D721Med (cell line): ENCODE results near the gene RNF207.

ENCODE experiments used
- DNase-seq: peaks from one replicate; pipeline ENCODE4 v3.0.0; 2011; ENCODE audit warnings: low spot score; ENCODE audit not compliant: insufficient read length
- FAIRE-seq: peaks from 2 replicates; lab custom pipeline; 2011; peaks lifted over from hg19 to GRCh38; lab: Jason Lieb, UNC
- TF ChIP-seq, protein P1 (sequence below): IDR thresholded peaks from 2 replicates; pipeline ENCODE4 v1.5.1; 2012; ENCODE audit warnings: mild to moderate bottlenecking, control low read depth; ENCODE audit not compliant: insufficient read depth; ENCODE audit errors: missing control alignments

RNF207 gene

DNA sequence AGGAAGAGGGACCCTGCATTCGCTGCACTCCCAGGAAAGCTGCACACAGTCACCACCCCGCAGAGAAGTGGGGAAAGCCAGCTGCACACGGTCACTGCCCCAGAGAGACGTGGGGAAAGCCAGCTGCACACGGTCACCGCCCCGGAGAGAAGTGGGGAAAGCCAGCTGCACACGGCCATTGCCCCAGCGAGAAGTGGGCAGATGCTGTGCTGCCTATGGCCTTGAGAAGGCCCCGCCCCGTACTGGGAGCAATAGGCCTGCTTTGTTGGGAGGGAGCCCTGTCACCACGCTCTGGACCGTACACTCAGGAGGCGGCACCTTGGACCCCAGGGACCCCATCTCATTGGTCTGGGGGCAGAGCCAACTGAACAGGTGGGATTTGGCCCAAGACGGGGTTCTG, 59.2 kb downstream of the RNF207 start:
- TF ChIP-seq, protein P1, sequence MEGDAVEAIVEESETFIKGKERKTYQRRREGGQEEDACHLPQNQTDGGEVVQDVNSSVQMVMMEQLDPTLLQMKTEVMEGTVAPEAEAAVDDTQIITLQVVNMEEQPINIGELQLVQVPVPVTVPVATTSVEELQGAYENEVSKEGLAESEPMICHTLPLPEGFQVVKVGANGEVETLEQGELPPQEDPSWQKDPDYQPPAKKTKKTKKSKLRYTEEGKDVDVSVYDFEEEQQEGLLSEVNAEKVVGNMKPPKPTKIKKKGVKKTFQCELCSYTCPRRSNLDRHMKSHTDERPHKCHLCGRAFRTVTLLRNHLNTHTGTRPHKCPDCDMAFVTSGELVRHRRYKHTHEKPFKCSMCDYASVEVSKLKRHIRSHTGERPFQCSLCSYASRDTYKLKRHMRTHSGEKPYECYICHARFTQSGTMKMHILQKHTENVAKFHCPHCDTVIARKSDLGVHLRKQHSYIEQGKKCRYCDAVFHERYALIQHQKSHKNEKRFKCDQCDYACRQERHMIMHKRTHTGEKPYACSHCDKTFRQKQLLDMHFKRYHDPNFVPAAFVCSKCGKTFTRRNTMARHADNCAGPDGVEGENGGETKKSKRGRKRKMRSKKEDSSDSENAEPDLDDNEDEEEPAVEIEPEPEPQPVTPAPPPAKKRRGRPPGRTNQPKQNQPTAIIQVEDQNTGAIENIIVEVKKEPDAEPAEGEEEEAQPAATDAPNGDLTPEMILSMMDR, result no peak
- FAIRE-seq (no peak), DNase-seq (no peak)

DNA sequence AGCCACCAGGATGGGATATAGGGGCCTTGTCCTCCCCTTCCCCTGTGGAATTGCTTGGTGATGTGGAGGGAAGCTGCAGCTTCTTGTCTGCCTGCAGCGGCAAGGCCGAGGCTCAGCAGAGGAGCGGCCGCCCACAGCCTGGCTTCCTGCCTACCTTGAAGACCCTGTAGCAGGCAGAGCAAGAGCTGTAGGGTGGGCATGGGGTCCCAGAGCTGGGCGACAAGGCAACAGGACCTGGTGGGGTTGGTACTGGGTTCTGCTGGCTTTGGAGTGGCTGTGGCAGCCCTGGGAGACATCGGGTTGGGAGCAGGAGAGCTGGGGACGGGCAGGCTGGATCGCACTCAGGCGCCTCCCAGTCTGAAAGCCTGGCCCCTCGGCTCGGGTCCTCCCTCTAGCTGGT, 60.7 kb downstream of the RNF207 start:
- FAIRE-seq (no peak), DNase-seq (no peak)
- TF ChIP-seq, protein P1, result no peak

DNA sequence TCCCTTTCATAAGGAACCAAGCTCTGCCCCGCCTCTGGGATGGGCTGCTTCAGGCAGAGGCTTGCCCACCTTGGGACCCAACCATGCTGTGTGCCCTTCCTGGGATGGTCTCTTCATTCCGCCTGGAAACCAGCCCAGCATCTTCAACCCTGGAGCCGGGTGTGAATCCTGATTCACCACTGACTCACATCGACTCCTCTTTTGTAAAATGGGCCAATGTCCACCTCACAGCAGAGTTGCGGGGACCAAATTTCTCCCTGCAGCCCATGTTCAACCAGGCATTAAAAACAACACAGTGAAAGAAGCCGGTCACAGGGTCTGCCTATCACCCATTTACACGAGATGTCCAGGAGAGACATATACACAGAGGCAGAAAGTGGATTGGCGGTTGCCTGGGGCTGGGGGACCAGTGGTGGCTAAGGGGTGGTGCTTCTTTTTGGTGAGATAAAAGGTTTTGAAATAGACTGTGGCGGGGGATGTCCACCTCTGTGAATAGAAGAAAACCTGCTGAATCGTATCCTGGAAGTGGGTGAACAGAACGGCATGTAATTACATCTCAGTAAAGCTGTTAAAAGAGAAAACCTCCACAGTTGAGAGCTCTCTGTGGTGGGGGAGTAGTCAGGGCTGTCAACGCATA, 61.9 kb downstream of the RNF207 start:
- FAIRE-seq (no peak), DNase-seq (no peak)
- TF ChIP-seq, protein P1, result no peak

DNA sequence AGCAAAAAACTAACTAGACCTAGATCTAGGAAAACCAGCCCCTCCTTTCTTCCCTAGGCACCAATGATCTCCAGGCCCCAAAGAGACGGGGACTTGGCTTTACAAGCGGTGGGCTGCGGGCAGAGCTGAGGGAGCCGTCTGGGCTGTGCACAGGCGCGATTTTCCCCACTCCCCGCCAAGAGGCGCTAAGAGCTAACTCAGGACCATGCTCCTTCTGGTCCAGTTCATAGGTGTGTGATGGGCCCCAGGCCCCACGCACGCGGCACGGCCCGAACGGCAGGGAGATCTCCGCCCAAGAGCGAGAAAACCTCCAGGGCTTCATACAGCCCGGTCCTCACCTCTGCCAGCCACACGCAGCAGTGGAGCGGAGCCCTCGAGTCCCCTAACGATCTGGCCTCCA, 62.5 kb downstream of the RNF207 start:
- TF ChIP-seq, protein P1, result no peak
- no peak for DNase-seq
- FAIRE-seq, result no peak

DNA sequence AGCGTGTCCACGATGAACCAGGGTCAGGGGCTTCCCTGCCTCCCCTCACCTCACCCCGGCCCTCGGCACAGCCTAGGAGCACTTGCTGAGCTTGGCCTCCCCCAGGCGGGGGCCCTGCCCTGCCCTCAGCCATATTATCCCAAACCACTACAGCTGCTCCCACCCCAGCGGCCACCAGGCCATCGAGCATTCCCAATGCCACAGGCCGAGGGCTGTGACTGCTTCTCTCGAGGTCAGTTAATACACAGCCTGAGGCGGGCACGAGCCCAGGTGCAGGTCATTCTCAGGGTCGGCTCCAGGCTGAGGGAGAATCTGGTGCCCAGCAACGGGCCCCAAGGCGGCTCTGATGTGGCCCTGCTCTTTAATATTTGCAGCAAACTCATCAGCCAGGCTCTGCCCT, 63.4 kb downstream of the RNF207 start:
- FAIRE-seq (no peak), DNase-seq (no peak)
- TF ChIP-seq, protein P1, result no peak

DNA sequence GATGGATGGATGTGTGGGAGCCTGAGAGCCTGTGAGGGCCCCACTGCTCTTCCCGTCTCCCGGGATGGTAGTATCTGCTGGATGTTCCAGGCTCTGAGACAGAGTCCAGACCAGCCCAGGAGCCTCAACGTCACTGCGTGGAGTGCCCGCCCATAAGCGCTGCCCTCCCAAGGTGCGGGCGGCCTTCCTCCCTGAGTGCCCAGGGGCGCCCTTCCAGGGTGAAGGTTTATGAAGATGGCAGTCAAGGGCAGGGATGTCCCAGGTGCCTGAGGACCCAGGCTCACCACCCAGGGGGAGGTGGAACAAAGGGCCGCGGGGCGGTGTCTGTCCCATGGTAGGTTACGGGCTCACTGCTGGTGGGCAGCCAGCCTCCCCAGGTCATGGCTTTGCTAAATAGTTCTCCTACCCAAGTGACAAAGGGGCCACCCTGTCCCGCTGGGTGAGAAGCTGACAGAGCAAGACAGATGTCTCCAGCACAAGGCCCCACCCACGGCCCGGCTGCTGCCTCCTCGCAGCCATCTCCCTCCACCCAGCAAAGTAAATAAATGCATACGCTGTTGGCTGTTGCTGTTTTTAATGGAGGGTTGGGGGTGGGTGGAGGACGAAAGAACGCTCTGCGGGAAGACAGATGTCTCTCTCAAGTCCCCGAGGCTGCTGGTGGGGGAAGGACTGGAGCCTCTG, 63.9 kb downstream of the RNF207 start:
- TF ChIP-seq, protein P1, result no peak
- no peak for DNase-seq
- FAIRE-seq, result no peak

DNA sequence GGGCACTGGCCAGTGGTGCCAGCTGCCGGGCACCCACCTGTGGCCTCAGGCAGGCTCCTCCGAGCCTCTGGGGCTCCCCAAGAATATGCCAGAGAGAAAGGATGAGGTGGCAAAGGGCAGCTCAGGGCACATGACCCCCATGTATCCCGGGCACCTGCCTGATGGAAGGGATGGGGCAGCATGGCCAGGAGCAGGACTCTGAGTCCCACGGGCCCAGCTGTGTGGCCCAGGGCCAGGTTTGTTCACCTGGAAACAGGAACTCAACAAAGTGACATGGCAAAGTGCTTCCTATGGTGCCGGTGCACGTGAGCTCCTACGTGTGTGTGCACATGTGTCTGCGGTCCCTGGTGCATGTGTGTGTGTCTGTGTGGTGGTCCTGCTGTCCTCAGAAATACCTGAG, 64.5 kb downstream of the RNF207 start:
- TF ChIP-seq, protein P1, result no peak
- DNase-seq (no peak), FAIRE-seq (no peak)
